ENCODE data around the gene ZNF41.

Gene ZNF41

DNA sequence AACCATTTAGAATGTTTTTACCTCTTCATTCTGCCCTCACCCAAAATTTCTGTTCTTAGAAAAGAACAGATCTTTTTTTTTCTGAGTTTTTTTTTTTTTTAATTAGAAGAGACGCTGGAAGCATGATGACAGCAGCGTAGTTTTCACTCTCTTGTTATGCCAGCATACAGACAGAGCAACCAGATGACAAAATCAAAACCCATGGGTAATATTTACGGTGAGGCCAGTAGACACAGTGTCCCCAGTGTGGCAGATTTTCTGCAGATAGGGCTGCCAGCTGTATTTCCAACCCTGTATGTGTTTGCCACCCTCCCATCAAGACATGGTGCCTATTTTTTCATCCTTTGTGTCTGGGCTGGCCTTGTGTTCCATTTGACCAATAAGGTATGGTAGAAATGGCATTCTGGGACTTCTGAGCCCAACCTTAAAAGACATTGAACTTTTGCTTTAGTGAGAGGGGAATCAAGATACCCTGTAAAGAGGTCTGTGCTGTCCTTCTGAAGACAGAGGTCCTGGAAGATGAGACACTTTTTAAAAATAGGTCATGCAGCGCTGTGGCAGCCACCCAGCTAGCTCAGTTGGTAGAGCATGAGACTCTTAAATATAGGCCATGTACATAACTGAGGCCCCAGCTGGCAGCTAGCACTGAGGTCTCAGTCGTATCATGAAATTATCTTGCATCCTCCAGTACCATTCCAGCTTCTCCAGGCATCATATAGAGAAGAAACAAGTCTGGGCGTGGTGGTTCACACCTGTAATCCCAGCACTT, 6.7 kb upstream of the ZNF41 start:
- DNase-seq (ENCODE audit: low spot score) = no peak

DNA sequence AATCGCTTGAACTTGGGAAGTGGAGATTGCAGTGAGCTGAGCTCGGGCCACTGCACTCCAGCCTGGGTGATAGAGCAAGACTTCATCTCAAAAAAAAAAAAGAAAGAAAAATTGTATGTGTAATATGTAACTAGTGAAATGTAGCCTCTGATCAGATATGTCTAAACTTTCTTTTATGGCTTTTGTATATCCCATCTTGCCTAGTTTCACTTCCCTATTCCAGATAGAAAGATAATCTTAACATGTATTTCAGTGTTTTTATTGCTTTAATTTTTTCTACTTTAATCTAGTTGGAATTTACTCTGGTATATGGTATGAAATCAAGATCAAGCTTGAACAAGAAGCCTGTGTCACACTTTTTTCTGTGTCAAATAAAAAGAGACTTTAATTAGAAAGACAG, 1.9 kb upstream of the ZNF41 start:
- no peak for DNase-seq (ENCODE audit: low spot score)

GRCh38 chrX:47483306-47484268, 565 bp upstream of the ZNF41 start:
- DNase-seq (ENCODE audit: low spot score) = peak; percentile 1

DNA sequence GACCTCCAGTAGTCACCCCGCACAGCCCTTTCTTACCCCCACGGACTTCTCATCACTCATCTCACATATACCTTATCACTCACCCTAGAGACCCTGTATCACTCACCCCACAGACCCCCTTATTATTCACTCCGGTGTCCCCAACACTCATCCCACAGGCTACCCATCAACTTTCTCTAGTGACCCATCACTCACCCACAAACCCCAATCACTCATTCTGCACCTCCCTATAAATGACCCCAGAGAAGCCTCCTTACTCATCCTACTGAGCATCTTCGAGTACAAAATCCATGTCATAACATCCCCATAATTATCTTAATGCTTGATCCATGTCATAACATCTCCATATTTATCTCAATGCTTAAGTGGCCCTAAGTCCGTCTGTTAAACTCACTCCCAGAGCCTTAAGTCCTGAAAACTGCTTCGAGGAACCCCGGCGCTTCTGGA, 934 bp downstream of the ZNF41 start:
- DNase-seq (ENCODE audit: low spot score) = no peak

GRCh38 chrX:47481160-47481559, 1.9 kb downstream of the ZNF41 start:
- DNase-seq (ENCODE audit: low spot score) = no peak

DNA sequence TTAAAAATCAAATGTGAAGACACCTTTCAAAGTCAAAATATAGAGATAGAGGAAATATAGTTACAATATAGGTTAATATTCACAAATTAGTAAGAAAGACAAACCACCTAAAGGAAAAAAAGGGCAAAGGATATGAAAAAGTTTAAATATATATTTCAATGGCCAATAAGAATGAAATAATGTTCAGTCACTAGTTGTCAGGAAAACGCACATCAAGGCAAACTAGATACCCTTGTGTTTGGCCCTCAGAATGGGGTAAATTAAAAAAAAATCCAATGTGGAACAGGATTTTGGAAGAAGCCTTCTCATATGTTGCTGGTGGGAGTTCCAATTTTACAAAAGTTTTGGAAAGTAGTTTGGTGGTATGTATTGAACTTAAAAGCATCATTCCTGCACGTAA, 2.4 kb downstream of the ZNF41 start:
- no peak for DNase-seq (ENCODE audit: low spot score)

- no peak for DNase-seq (ENCODE audit: low spot score)
Observed at GRCh38 chrX:47475476-47475875, 7.5 kb downstream of the ZNF41 start.

DNA sequence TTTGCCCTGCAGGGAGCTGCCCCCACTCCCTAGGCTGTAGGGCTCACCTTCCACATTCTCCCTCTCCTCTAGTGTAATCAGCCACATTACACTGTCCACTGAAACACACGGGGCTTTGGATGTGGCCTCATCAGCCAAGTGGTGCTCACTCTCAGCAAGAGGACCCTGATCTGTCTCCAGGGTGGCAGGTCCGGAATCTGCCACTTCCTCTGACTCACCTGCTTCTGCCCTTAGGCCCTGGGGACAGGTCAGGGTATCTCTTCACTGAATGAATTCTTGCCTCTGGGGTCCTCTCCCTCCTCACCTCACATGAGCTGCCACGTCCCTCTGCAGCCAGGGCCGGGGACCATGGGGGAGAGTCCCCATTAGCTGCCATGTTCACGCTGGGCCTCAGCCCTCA, 15.9 kb downstream of the ZNF41 start:
- no peak for DNase-seq (ENCODE audit: low spot score)

- no peak for DNase-seq (ENCODE audit: low spot score)
Observed at GRCh38 chrX:47460561-47460960, 22.5 kb downstream of the ZNF41 start.

- DNase-seq (ENCODE audit: low spot score) = no peak
Observed at GRCh38 chrX:47458528-47458927, 24.5 kb downstream of the ZNF41 start.

GRCh38 chrX:47456080-47456479, 26.9 kb downstream of the ZNF41 start:
- DNase-seq (ENCODE audit: low spot score) = no peak

DNA sequence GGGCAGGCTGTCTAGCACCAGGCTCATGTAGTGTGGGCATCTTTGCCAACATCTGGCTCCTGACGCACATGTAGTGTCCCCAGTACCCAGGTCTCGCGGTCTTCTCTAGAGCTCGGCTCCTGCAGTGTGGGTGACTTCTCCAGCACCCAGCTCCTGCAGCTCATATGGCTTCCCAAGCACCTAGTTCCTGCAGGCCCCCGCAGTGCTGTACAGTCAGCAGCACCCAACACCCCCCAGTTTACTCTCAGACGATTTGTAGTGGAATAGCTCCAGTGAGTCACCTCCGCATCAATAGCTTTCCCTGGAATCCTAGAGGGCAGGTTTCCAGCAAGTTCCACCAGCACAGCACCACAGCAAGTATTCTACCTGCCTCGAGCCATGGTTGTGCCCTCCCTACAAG, 30.9 kb downstream of the ZNF41 start:
- DNase-seq (ENCODE audit: low spot score) = no peak

DNA sequence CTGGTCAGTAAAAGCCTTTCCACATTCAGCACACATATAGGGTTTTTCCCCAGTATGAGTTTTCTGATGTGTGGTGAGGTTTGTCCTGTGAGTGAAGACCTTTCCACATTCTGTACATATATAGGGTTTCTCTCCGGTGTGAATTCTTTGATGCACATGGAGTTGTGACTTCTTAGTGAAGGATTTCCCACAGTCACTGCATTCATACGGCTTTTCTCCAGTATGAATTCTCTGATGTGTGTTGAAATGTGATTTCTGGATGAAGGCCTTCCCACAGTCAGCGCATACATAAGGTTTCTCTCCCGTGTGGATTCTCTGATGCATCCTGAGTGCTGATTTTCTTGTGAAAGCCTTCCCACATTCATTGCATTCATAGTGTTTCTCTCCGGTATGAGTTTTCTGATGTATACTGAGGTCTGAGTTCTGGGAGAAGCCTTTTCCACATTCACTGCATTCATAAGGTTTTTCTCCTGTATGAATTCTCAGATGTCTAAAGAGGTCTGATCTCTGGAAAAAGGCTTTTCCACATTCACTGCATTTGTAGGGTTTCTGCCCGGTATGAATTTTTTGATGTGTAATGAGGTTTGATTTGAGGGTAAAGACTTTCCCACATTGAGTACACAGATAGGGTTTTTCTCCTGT, 34.7 kb downstream of the ZNF41 start:
- DNase-seq (ENCODE audit: low spot score) = no peak

DNA sequence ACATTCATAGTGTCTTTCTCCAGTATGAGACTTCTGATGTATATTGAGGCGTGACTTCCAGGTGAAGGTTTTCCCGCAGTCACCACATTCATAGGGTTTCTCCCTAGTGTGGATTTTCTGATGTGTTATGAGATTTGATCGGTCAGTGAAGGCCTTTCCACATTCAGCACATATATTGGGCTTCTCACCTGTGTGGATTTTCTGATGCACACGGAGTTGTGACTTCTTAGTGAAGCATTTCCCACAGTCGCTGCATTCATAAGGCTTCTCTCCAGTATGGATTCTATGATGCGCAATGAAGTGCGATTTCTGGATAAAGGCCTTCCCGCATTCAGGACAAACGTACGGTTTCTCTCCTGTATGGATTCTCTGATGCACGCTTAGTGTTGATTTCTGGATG, 35.4 kb downstream of the ZNF41 start:
- DNase-seq (ENCODE audit: low spot score) = no peak

GRCh38 chrX:47446971-47447370, 36.1 kb downstream of the ZNF41 start:
- DNase-seq (ENCODE audit: low spot score) = no peak

DNA sequence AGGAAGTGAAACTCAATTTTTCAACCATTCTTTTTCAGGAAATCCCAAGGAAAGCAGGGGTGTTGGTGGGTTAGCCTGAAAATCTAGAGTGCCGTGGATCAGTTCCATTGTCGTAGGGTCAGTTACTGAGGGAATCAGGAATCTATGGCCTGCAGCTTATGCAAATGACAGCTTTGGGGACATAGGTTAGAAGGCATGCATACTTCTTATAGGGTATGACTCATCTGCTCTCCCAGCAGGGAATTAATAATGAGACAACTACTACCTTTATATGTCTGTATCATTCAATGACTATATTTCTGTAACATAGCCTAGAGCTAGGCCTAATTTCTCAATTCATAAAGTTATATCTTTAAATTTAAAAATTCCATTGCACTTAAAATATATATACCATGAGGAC, 36.6 kb downstream of the ZNF41 start:
- DNase-seq (ENCODE audit: low spot score) = no peak

- no peak for DNase-seq (ENCODE audit: low spot score)
Observed at GRCh38 chrX:47430925-47431324, 52.1 kb downstream of the ZNF41 start.

DNA sequence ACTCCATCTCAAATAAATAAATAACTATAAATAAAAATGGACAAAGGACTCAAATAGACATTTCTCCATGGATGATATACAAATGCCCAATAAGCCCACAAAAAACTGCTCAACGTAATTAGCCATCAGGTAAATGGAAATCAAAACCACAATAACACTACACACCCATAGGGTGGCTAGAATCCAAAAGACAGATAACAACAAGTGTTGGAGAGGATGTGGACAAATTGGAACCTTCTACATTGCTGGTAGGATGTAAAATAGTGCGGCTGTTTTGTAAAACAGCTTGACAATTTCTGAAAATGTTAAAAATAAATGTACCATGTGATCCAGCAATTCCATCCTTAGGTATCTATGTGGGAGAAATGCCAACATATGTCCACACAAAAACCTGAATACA, 60.6 kb downstream of the ZNF41 start:
- DNase-seq (ENCODE audit: low spot score) = no peak

- no peak for DNase-seq (ENCODE audit: low spot score)
Observed at GRCh38 chrX:47420962-47421361, 62.1 kb downstream of the ZNF41 start.

DNA sequence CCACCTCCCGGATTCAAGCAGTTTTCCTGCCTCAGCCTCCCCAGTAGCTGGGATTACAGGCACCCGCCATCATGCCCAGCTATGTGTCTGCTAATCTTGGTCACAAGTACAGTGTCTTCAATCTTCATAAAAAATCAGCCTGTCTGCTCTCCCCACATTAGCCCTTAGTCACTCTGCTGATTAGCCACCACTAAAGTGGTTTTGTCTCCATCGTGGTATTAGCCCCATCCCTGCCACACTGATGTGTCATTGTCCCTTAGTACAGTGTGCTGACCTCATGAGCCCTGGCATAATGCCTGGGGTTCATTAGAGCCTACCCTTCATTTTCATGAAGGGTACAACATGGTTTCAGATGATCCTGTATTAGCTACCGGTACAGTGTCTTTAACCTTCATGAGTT, 62.8 kb downstream of the ZNF41 start:
- no peak for DNase-seq (ENCODE audit: low spot score)

- no peak for DNase-seq (ENCODE audit: low spot score)
Observed at GRCh38 chrX:47413179-47413594, 69.8 kb downstream of the ZNF41 start.
